SK-N-SH (cell line): Measurements from ENCODE around the gene ATM. TPM values are rescaled to one million over a fixed set of nuclear protein-coding genes. Genes with fewer than 3 reads are reported as not detected.

ENCODE experiments used
- CTCF ChIA-PET: fragments of 300-600, 350-600 bp; formaldehyde crosslinking; extraction: SDS; loops from one replicate; lab custom pipeline; 2021; lab: Yijun Ruan, JAX
- POLR2A ChIA-PET: fragments of 350-600 bp; sonication (Branson Sonifier 250); formaldehyde crosslinking; extraction: SDS; loops from one replicate; lab custom pipeline; 2020; ENCODE audit warnings: antibody characterized with exemption, inconsistent platforms; lab: Yijun Ruan, JAX
- DNase-seq: peaks from one replicate; pipeline ENCODE4 v3.0.0; 2012
- H2AFZ ChIP-seq: fragments of 200-600 bp; sonication (generic); 2 replicates; pipeline ENCODE4 v1.8.1; 2016; ENCODE audit warnings: antibody characterized with exemption, mild to moderate bottlenecking, low read depth
- H3F3A ChIP-seq: fragments of 200-600 bp; sonication (generic); replicated peaks from 2 replicates; pipeline ENCODE3; 2016; ENCODE audit warnings: antibody characterized with exemption, mild to moderate bottlenecking; ENCODE audit not compliant: insufficient read depth
- H3K27ac ChIP-seq, 2 experiments: fragments of 200-500 bp in 1 of 2; fragments of 200-600 bp in 1 of 2; sonication (Bioruptor generic) in 1 of 2; sonication (generic), shearing (Covaris generic) in 1 of 2; 2 replicates each; pipeline versions ENCODE4 v1.5.1 to v1.6.1; 2014 to 2016; ENCODE audit warnings: low read depth in 2 of 2, inconsistent platforms in 1 of 2, low read length in 1 of 2, mild to moderate bottlenecking in 1 of 2, mixed read lengths in 1 of 2
- H3K27me3 ChIP-seq: fragments of 200-600 bp; sonication (generic), shearing (Covaris generic); 2 replicates; pipeline ENCODE4 v1.6.1; 2016; ENCODE audit warnings: mixed run types; ENCODE audit not compliant: insufficient read depth
- H3K36me3 ChIP-seq, 2 experiments: fragments of 200-500 bp in 1 of 2; fragments of 200-600 bp in 1 of 2; sonication (Bioruptor generic) in 1 of 2; sonication (generic) in 1 of 2; replicated peaks in 1 of 2; 2 replicates each; pipeline versions ENCODE3 to v1.5.1; 2014 to 2016; ENCODE audit warnings: low read length in 1 of 2, mild to moderate bottlenecking in 1 of 2; ENCODE audit not compliant: insufficient read depth in 2 of 2, control insufficient read depth in 1 of 2
- H3K4me1 ChIP-seq, 2 experiments: fragments of 200-500 bp in 1 of 2; fragments of 200-600 bp in 1 of 2; sonication (Bioruptor generic) in 1 of 2; sonication (generic), shearing (Covaris generic) in 1 of 2; 2 replicates each; pipeline versions ENCODE4 v1.5.1 to v1.6.1; 2014 to 2016; ENCODE audit warnings: low read depth in 1 of 2, low read length in 1 of 2, mixed run types in 1 of 2; ENCODE audit not compliant: insufficient read depth in 2 of 2, control insufficient read depth in 1 of 2
- H3K4me2 ChIP-seq: fragments of 200-600 bp; sonication (generic), shearing (Covaris generic); 2 replicates; pipeline ENCODE4 v1.6.1; 2017; ENCODE audit warnings: mixed run types
- H3K4me3 ChIP-seq, 2 experiments: fragments of 200-500 bp in 1 of 2; fragments of 200-600 bp in 1 of 2; sonication (Bioruptor generic) in 1 of 2; sonication (generic), shearing (Covaris generic) in 1 of 2; 2 replicates each; pipeline versions ENCODE4 v1.5.1 to v1.8.1; 2014 to 2016; ENCODE audit warnings: low read depth in 2 of 2, inconsistent platforms in 1 of 2, low read length in 1 of 2, mild to moderate bottlenecking in 1 of 2, mixed read lengths in 1 of 2, moderate library complexity in 1 of 2
- H3K79me2 ChIP-seq: fragments of 200-600 bp; sonication (generic); 2 replicates; pipeline ENCODE4 v1.8.1; 2017; ENCODE audit warnings: mild to moderate bottlenecking; ENCODE audit not compliant: insufficient read depth
- H3K9ac ChIP-seq: fragments of 200-600 bp; sonication (generic); 2 replicates; pipeline ENCODE4 v1.6.1; 2017; ENCODE audit warnings: mixed run types
- H3K9me2 ChIP-seq: fragments of 200-600 bp; sonication (generic); 2 replicates; pipeline ENCODE4 v1.6.1; 2017; ENCODE audit warnings: mixed run types
- H3K9me3 ChIP-seq: fragments of 200-600 bp; sonication (generic); 2 replicates; pipeline ENCODE4 v1.6.1; 2017; ENCODE audit warnings: mixed run types, mild to moderate bottlenecking, moderate library complexity
- H4K20me1 ChIP-seq: fragments of 200-600 bp; sonication (generic); 2 replicates; pipeline ENCODE4 v1.6.1; 2017; ENCODE audit warnings: mild to moderate bottlenecking, mixed run types; ENCODE audit not compliant: insufficient read depth
- CTCF ChIP-seq: fragments of 200-600 bp; sonication (generic); IDR thresholded peaks from 2 replicates; pipeline ENCODE4 v1.6.1; 2017; ENCODE audit warnings: antibody characterized with exemption, mild to moderate bottlenecking, moderate library complexity
- EZH2phosphoT487 ChIP-seq: fragments of 200-600 bp; sonication (generic); IDR thresholded peaks from 2 replicates; pipeline ENCODE4 v1.6.1; 2017; ENCODE audit warnings: low read depth, mixed run types, mild to moderate bottlenecking, antibody characterized with exemption, moderate library complexity, borderline replicate concordance
- FOXM1 ChIP-seq: IDR thresholded peaks from 2 replicates; pipeline ENCODE4 v1.4.0; 2012; ENCODE audit warnings: low read depth, mild to moderate bottlenecking
- GABPA ChIP-seq: IDR thresholded peaks from 2 replicates; pipeline ENCODE4 v1.4.0; 2012; ENCODE audit warnings: low read depth, mild to moderate bottlenecking
- IRF3 ChIP-seq: fragments of 150-350 bp; IDR thresholded peaks from 2 replicates; pipeline ENCODE4 v1.6.1; 2016; ENCODE audit warnings: mild to moderate bottlenecking, low read depth, low read length
- MAX ChIP-seq: IDR thresholded peaks from 2 replicates; pipeline ENCODE4 v1.4.0; 2012; ENCODE audit warnings: low read depth
- MEF2A ChIP-seq: IDR thresholded peaks from 2 replicates; pipeline ENCODE4 v1.4.0; 2012; ENCODE audit warnings: low read depth, borderline replicate concordance
- NFIC ChIP-seq: IDR thresholded peaks from 2 replicates; pipeline ENCODE4 v1.4.0; 2012; ENCODE audit warnings: borderline replicate concordance
- NRF1 ChIP-seq: IDR thresholded peaks from 2 replicates; pipeline ENCODE4 v1.6.1; 2012; ENCODE audit warnings: low read depth, mild to moderate bottlenecking, low read length
- POLR2AphosphoS5 ChIP-seq: IDR thresholded peaks from 2 replicates; pipeline ENCODE4 v1.6.1; 2012; ENCODE audit warnings: low read depth, low read length
- RAD21 ChIP-seq: IDR thresholded peaks from 2 replicates; pipeline ENCODE4 v1.6.1; 2012; ENCODE audit warnings: mild to moderate bottlenecking, low read length
- REST ChIP-seq: IDR thresholded peaks from 2 replicates; pipeline ENCODE4 v1.6.1; 2012; ENCODE audit warnings: mild to moderate bottlenecking, low read depth, low read length, moderate library complexity
- RFX5 ChIP-seq: IDR thresholded peaks from 2 replicates; pipeline ENCODE4 v1.6.1; 2012; ENCODE audit warnings: mild to moderate bottlenecking, improper control_type of control experiment, low read length
- RXRA ChIP-seq: IDR thresholded peaks from 2 replicates; pipeline ENCODE4 v1.4.0; 2012; ENCODE audit warnings: low read depth, mild to moderate bottlenecking, borderline replicate concordance
- SMC3 ChIP-seq: IDR thresholded peaks from 2 replicates; pipeline ENCODE4 v1.6.1; 2012; ENCODE audit warnings: low read depth, low read length, improper control_type of control experiment
- TCF12 ChIP-seq: IDR thresholded peaks from 2 replicates; pipeline ENCODE4 v1.4.0; 2012
- USF2 ChIP-seq: fragments of 150-350 bp; IDR thresholded peaks from 2 replicates; pipeline ENCODE4 v1.6.1; 2017; ENCODE audit warnings: antibody characterized with exemption, low read length, low read depth, borderline replicate concordance
- WGBS: methylation state at CpG from one replicate; pipeline ENCODE4 v1.1.6; 2017; ENCODE audit warnings: low lambda C conversion rate; 5-methylcytosine and 5-hydroxymethylcytosine counted together
- polyA plus RNA-seq, 3 experiments: library from polyadenylated mRNA; depleted of rRNA; stranded (reverse); fragments of >200 nt; gene quantifications; 2 replicates each; pipeline ENCODE4 v1.2.3, GENCODE V29; 2012

The ATM gene
- polyA plus RNA-seq, 1 of the 3 experiments (the other 2 are of a cell fraction) = 14.1 TPM

- no peaks in the 10 kb centered on the region for H3K4me1 ChIP-seq
- no peaks in the 10 kb centered on the region for H3K9me2 ChIP-seq
- H3K9me3 ChIP-seq = no peaks in the 10 kb centered on the region
- H3F3A ChIP-seq = no peaks in the 10 kb centered on the region
- H3K27me3 ChIP-seq = no peaks in the 10 kb centered on the region
- TF ChIP-seq NRF1 (no peak), POLR2AphosphoS5 (no peak), FOXM1 (no peak), RXRA (no peak), NFIC (no peak), MEF2A (no peak), CTCF (no peak), USF2 (no peak), IRF3 (no peak), RAD21 (no peak), EZH2phosphoT487 (no peak), SMC3 (no peak), GABPA (no peak), RFX5 (no peak), MAX (no peak), REST (no peak), TCF12 (no peak)
- TF ChIP-seq, all 33 proteins: peak for 0
- POLR2A ChIA-PET = no interaction called here
- no peak overlapping the region for H3K27ac ChIP-seq
- H3K36me3 ChIP-seq = peaks cover 20 to 27% of the 10 kb centered on the region in 2 experiments
- H3K9ac ChIP-seq = no peak overlapping the region
- 94% methylated on average over 4 of the region's 4 CpGs for WGBS
- CTCF ChIA-PET = interaction anchor here (1.0 kb wide), 1 partner anchor 307 kb away, joined by 3 read pairs; no protein-coding TSS in a partner anchor
- no peaks in the 10 kb centered on the region for H4K20me1 ChIP-seq
- H2AFZ ChIP-seq = no peak overlapping the region
- DNase-seq = no peak
- H3K79me2 ChIP-seq = no peaks in the 10 kb centered on the region
- H3K4me2 ChIP-seq = no peak overlapping the region
- H3K4me3 ChIP-seq = no peak overlapping the region
Measured at GRCh38 chr11:108341654-108342053, 118.8 kb downstream of the ATM start.
